Activated T-helper 9 cell treated with anti-CD3 and anti-CD28 coated beads, Interleukin-2, amount 50 U/mL, for 16 hours (primary cell): ENCODE data around the gene KRTAP20-4.

Source experiments
- DNase-seq: peaks from one replicate; pipeline ENCODE4 v3.0.0-alpha.2; 2020; ENCODE audit warnings: low read depth

The KRTAP20-4 gene

GRCh38 chr21:30652891-30653290, 32.5 kb downstream of the KRTAP20-4 start:
- no peak for DNase-seq

DNA sequence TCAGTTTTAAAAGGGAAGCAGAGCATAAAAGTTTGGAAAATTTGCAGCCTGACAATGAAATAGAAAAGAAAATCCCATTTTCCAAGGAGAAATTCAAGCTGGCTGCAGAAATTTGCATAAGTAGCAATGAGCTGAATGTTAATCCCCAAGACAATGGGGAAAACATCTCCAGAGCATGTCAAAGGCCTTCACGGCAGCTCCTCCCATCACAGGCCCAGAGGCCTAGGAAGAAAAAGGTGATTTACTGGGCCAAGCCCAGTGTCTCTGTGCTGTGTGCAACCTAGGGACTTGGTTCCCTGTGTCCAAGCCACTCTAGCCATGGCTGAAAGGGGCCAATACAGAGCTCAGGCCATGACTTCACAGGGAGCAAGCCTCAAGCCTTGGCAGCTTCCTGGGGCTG, 48.3 kb downstream of the KRTAP20-4 start:
- no peak for DNase-seq
